A549 (cell line): Measurements from ENCODE around the gene ZNF615. TPM values are rescaled to one million over a fixed set of nuclear protein-coding genes. Genes with fewer than 3 reads are reported as not detected.

Experiments
- ATOH8 ChIP-seq: fragments of 250-450 bp; sonication (Bioruptor Pico); IDR thresholded peaks from 2 replicates; pipeline ENCODE4 v1.5.0; 2020; ENCODE audit warnings: low read depth, mild to moderate bottlenecking, moderate library complexity
- BHLHE40 ChIP-seq: IDR thresholded peaks from 2 replicates; pipeline ENCODE4 v1.6.1; 2012; ENCODE audit warnings: low read depth, low read length, inconsistent platforms
- CBX8 ChIP-seq: fragments of 200-600 bp; sonication (generic); IDR thresholded peaks from 2 replicates; pipeline ENCODE4 v1.6.1; 2016
- CEBPB ChIP-seq, 2 experiments: fragments of >200 bp in 1 of 2; sonication (Bioruptor Twin) in 1 of 2; formaldehyde crosslinking in 1 of 2; IDR thresholded peaks; 2 replicates each; pipeline ENCODE4 v1.6.1; 2012 to 2016
- CHD2 ChIP-seq: fragments of 150-350 bp; IDR thresholded peaks from 2 replicates; pipeline ENCODE4 v1.6.1; 2014; ENCODE audit warnings: low read length; ENCODE audit not compliant: partially characterized antibody
- CHD4 ChIP-seq: fragments of 200-600 bp; sonication (generic); IDR thresholded peaks from 2 replicates; pipeline ENCODE4 v1.6.1; 2016; ENCODE audit warnings: antibody characterized with exemption, mild to moderate bottlenecking, borderline replicate concordance
- E2F6 ChIP-seq: IDR thresholded peaks from 2 replicates; pipeline ENCODE4 v1.6.1; 2012; ENCODE audit warnings: low read depth, borderline replicate concordance
- EHF ChIP-seq: fragments of 250-450 bp; sonication (Bioruptor Pico); IDR thresholded peaks from 2 replicates; pipeline ENCODE4 v1.5.0; 2020; ENCODE audit warnings: mild to moderate bottlenecking
- EHMT2 ChIP-seq: fragments of 200-600 bp; sonication (generic); IDR thresholded peaks from 2 replicates; pipeline ENCODE4 v1.6.1; 2016; ENCODE audit warnings: antibody characterized with exemption, low read depth, mild to moderate bottlenecking, moderate library complexity
- ELK1 ChIP-seq: fragments of 150-350 bp; IDR thresholded peaks from 2 replicates; pipeline ENCODE4 v1.6.1; 2014; ENCODE audit warnings: low read depth, mild to moderate bottlenecking, low read length
- ESRRA ChIP-seq: fragments of 150-350 bp; IDR thresholded peaks from 2 replicates; pipeline ENCODE4 v1.6.1; 2014; ENCODE audit warnings: mild to moderate bottlenecking, low read length, borderline replicate concordance
- FOSB ChIP-seq: fragments of 250-450 bp; sonication (Bioruptor Pico); IDR thresholded peaks from 2 replicates; pipeline ENCODE4 v1.5.0; 2020; ENCODE audit warnings: mild to moderate bottlenecking, moderate library complexity
- FOSL2 ChIP-seq, 2 experiments: fragments of 450-650 bp in 1 of 2; fragments of >200 bp in 1 of 2; sonication (Bioruptor Twin) in 1 of 2; formaldehyde crosslinking; IDR thresholded peaks; 2 replicates each; pipeline versions ENCODE4 v1.5.0 to v1.6.1; 2016 to 2020; ENCODE audit warnings: mild to moderate bottlenecking in 1 of 2, moderate library complexity in 1 of 2
- FOXS1 ChIP-seq: fragments of 250-450 bp; sonication (Bioruptor Pico); IDR thresholded peaks from 2 replicates; pipeline ENCODE4 v1.5.0; 2020; ENCODE audit warnings: mild to moderate bottlenecking, moderate library complexity
- HOXB5 ChIP-seq: fragments of 250-450 bp; sonication (Bioruptor Pico); IDR thresholded peaks from 2 replicates; pipeline ENCODE4 v1.5.0; 2020; ENCODE audit warnings: mild to moderate bottlenecking, moderate library complexity
- JUN ChIP-seq, 2 experiments: fragments of >200 bp; sonication (Bioruptor Twin); formaldehyde crosslinking; IDR thresholded peaks; 2 replicates in 1 of 2; 3 replicates in 1 of 2; pipeline ENCODE4 v1.6.1; 2016 to 2017
- JUNB ChIP-seq: fragments of >200 bp; sonication (Bioruptor Twin); formaldehyde crosslinking; IDR thresholded peaks from 2 replicates; pipeline ENCODE4 v1.6.1; 2016
- KDM1A ChIP-seq: fragments of 200-600 bp; sonication (generic); IDR thresholded peaks from 2 replicates; pipeline ENCODE4 v1.6.1; 2016; ENCODE audit warnings: low read depth, mild to moderate bottlenecking
- MYC ChIP-seq: IDR thresholded peaks from 2 replicates; pipeline ENCODE4 v1.6.1; 2012; ENCODE audit warnings: mild to moderate bottlenecking, inconsistent platforms, low read length, improper control_type of control experiment, borderline replicate concordance
- NFE2L2 ChIP-seq: fragments of 150-350 bp; conservative IDR thresholded peaks from 2 replicates; pipeline ENCODE4 v1.6.1; 2014; ENCODE audit warnings: low read length
- NPAS2 ChIP-seq: fragments of 250-450 bp; sonication (Bioruptor Pico); IDR thresholded peaks from 2 replicates; pipeline ENCODE4 v1.8.0; 2022; ENCODE audit warnings: mild to moderate bottlenecking, moderate library complexity, borderline replicate concordance
- NR3C1 ChIP-seq: fragments of >200 bp; sonication (Bioruptor Twin); formaldehyde crosslinking; IDR thresholded peaks from 3 replicates; pipeline ENCODE4 v1.6.1; 2017
- PHF8 ChIP-seq: fragments of 200-600 bp; sonication (generic); IDR thresholded peaks from 2 replicates; pipeline ENCODE4 v1.6.1; 2016; ENCODE audit warnings: low read depth, mild to moderate bottlenecking, antibody characterized with exemption, moderate library complexity, borderline replicate concordance
- POLR2AphosphoS2 ChIP-seq: conservative IDR thresholded peaks from 2 replicates; pipeline ENCODE4 v1.6.1; 2012; ENCODE audit warnings: low read length, improper control_type of control experiment, inconsistent platforms
- RAD21 ChIP-seq, 2 experiments: fragments of >200 bp in 1 of 2; sonication (Bioruptor Twin) in 1 of 2; formaldehyde crosslinking in 1 of 2; IDR thresholded peaks in 1 of 2; conservative IDR thresholded peaks in 1 of 2; 2 replicates in 1 of 2; 3 replicates in 1 of 2; pipeline ENCODE4 v1.6.1; 2012 to 2018; ENCODE audit warnings: inconsistent platforms in 1 of 2
- RCOR1 ChIP-seq: fragments of 150-350 bp; IDR thresholded peaks from 2 replicates; pipeline ENCODE4 v1.6.1; 2014; ENCODE audit warnings: antibody characterized with exemption, low read length, low read depth
- REST ChIP-seq: fragments of 200-600 bp; sonication (generic); IDR thresholded peaks from 2 replicates; pipeline ENCODE4 v1.6.1; 2016; ENCODE audit warnings: antibody characterized with exemption, mild to moderate bottlenecking, moderate library complexity
- RFX5 ChIP-seq: fragments of 450-650 bp; IDR thresholded peaks from 2 replicates; pipeline ENCODE4 v1.7.1; 2014; ENCODE audit warnings: antibody characterized with exemption, mild to moderate bottlenecking, moderate library complexity
- SMC3 ChIP-seq: fragments of >200 bp; sonication (Bioruptor Twin); formaldehyde crosslinking; IDR thresholded peaks from 3 replicates; pipeline ENCODE4 v1.6.1; 2018; ENCODE audit warnings: inconsistent platforms
- SREBF2 ChIP-seq: fragments of 450-650 bp; IDR thresholded peaks from 2 replicates; pipeline ENCODE4 v1.6.1; 2014; ENCODE audit warnings: mild to moderate bottlenecking, moderate library complexity
- TFCP2L1 ChIP-seq: fragments of 250-450 bp; sonication (Bioruptor Pico); IDR thresholded peaks from 2 replicates; pipeline ENCODE4 v1.5.0; 2021; ENCODE audit warnings: mild to moderate bottlenecking
- TP53 ChIP-seq: fragments of 250-450 bp; sonication (Bioruptor Pico); IDR thresholded peaks from 2 replicates; pipeline ENCODE4 v1.5.0; 2021; ENCODE audit warnings: mild to moderate bottlenecking, moderate library complexity
- USF2 ChIP-seq: fragments of 450-650 bp; IDR thresholded peaks from 2 replicates; pipeline ENCODE4 v1.6.1; 2014; ENCODE audit warnings: antibody characterized with exemption
- ZC3H11A ChIP-seq: fragments of 450-650 bp; IDR thresholded peaks from 2 replicates; pipeline ENCODE4 v1.6.1; 2014; ENCODE audit warnings: antibody characterized with exemption, mild to moderate bottlenecking
- ZFP36 ChIP-seq: fragments of 450-650 bp; IDR thresholded peaks from 2 replicates; pipeline ENCODE4 v1.6.1; 2014; ENCODE audit warnings: borderline replicate concordance; ENCODE audit not compliant: partially characterized antibody
- ZNF302 ChIP-seq: fragments of 250-450 bp; sonication (Bioruptor Pico); IDR thresholded peaks from 2 replicates; pipeline ENCODE4 v1.9.0; 2021; ENCODE audit warnings: inconsistent platforms, mild to moderate bottlenecking, moderate library complexity
- ZSCAN20 ChIP-seq: fragments of 250-450 bp; sonication (Bioruptor Pico); IDR thresholded peaks from 2 replicates; pipeline ENCODE4 v1.8.0; 2022; ENCODE audit warnings: mild to moderate bottlenecking, moderate library complexity
- polyA plus RNA-seq, 4 experiments: library from polyadenylated mRNA; depleted of rRNA in 3 of 4; stranded (reverse); fragments of >200 nt; fragmentation: RNase III in 1 of 4; extraction: RNeasy Plus Mini Kit Qiagen cat#74134 plus additional on column Dnase treatment in 1 of 4; gene quantifications; 2 replicates in 3 of 4; 3 replicates in 1 of 4; pipeline ENCODE4 v1.2.3, GENCODE V29; 2011 to 2017

The ZNF615 gene
- polyA plus RNA-seq, 2 of the 4 experiments (the other 2 are of a cell fraction): 7.5 to 9.4 TPM

GRCh38 chr19:52028027-52028779 lies 20.2 kb upstream of the ZNF615 start, which contains the start of gene ZNF614 (continued):
- TF ChIP-seq NFE2L2: no peak
- TF ChIP-seq TFCP2L1 (CRISPR knock-in tag): no peak; the same call in 1 of the 2 replicates
- TF ChIP-seq JUN (IDR thresholded peaks at IDR 0.05): peak in 1 of 2 experiments; percentile 80; a peak in 2 of 5 replicates
- TF ChIP-seq FOXS1 (CRISPR knock-in tag): no peak
- no peak for TF ChIP-seq NPAS2 (CRISPR knock-in tag)
- no peak for TF ChIP-seq SREBF2
- TF ChIP-seq FOSL2 (IDR thresholded peaks at IDR 0.05): no peak
- TF ChIP-seq FOSL2 (CRISPR knock-in tag; IDR thresholded peaks at IDR 0.05): peak; percentile 12; the same call in 1 of the 2 replicates
- TF ChIP-seq HOXB5 (CRISPR knock-in tag): peak; percentile 78; the same call in 1 of the 2 replicates
- no peak; the same call in 1 of the 2 replicates for TF ChIP-seq EHMT2
- TF ChIP-seq EHF (CRISPR knock-in tag): no peak
- TF ChIP-seq ZC3H11A: no peak
- no peak for TF ChIP-seq BHLHE40
- no peak for TF ChIP-seq JUNB
- no peak for TF ChIP-seq FOSB (CRISPR knock-in tag)
- TF ChIP-seq TP53 (CRISPR knock-in tag): no peak
- TF ChIP-seq E2F6: peak; percentile 91
- TF ChIP-seq RCOR1: no peak
- no peak for TF ChIP-seq SMC3
- TF ChIP-seq POLR2AphosphoS2: no peak
- no peak for TF ChIP-seq CEBPB (IDR thresholded peaks at IDR 0.05)
- peak; percentile 80 for TF ChIP-seq CHD2
- TF ChIP-seq NR3C1: no peak
- TF ChIP-seq RAD21 (conservative IDR thresholded peaks at IDR 0.05 in 1 of 2, IDR thresholded peaks at IDR 0.05 in 1 of 2): no peak
- TF ChIP-seq ZSCAN20 (CRISPR knock-in tag): no peak
- TF ChIP-seq PHF8: peak; percentile 81
- TF ChIP-seq KDM1A: peak; percentile 66; the same call in 1 of the 2 replicates
- TF ChIP-seq CBX8: no peak
- no peak for TF ChIP-seq ATOH8 (CRISPR knock-in tag)
- no peak for TF ChIP-seq ZNF302 (CRISPR knock-in tag)
- TF ChIP-seq ESRRA: no peak
- peak; percentile 81 for TF ChIP-seq REST
- no peak for TF ChIP-seq USF2
- no peak for TF ChIP-seq ELK1
- TF ChIP-seq RFX5: no peak
- TF ChIP-seq ZFP36: no peak
- no peak; the same call in 1 of the 2 replicates for TF ChIP-seq MYC
- TF ChIP-seq CHD4: no peak
